SU-DHL-6 (cell line): ENCODE data around the gene OSBPL2.

Source experiments
- H2AFZ ChIP-seq: fragments of 200-600 bp; sonication (generic); 2 replicates; pipeline ENCODE4 v1.6.1; 2014; ENCODE audit warnings: low read depth, mild to moderate bottlenecking, moderate library complexity, mixed read lengths, antibody characterized with exemption, low read length; ENCODE audit not compliant: severe bottlenecking
- H3F3A ChIP-seq: fragments of 200-600 bp; shearing (Covaris generic); 2 replicates; pipeline ENCODE4 v1.6.0; 2016; ENCODE audit warnings: antibody characterized with exemption, mild to moderate bottlenecking; ENCODE audit not compliant: insufficient read depth
- H3K27ac ChIP-seq: fragments of 200-600 bp; sonication (generic); 2 replicates; pipeline ENCODE4 v1.5.1; 2016; ENCODE audit warnings: low read depth, mild to moderate bottlenecking, low read length, moderate library complexity, mixed read lengths
- H3K27me3 ChIP-seq: fragments of 200-600 bp; sonication (generic), shearing (Covaris generic); 2 replicates; pipeline ENCODE4 v1.6.0; 2014; ENCODE audit warnings: mild to moderate bottlenecking, low read length
- H3K36me3 ChIP-seq: fragments of 200-600 bp; sonication (generic); 2 replicates; pipeline ENCODE4 v1.6.1; 2014; ENCODE audit warnings: mild to moderate bottlenecking, low read length, mixed read lengths
- H3K4me2 ChIP-seq: fragments of 300-600, 200-600 bp; shearing (Covaris generic), sonication (generic); 2 replicates; pipeline ENCODE4 v1.6.0; 2014; ENCODE audit warnings: low read length, low read depth, mild to moderate bottlenecking; ENCODE audit not compliant: poor library complexity, severe bottlenecking
- H3K4me3 ChIP-seq: fragments of 200-600 bp; sonication (generic); 2 replicates; pipeline ENCODE4 v1.5.1; 2014; ENCODE audit warnings: antibody characterized with exemption, low read length, mild to moderate bottlenecking, mixed read lengths; ENCODE audit not compliant: insufficient read depth, poor library complexity, severe bottlenecking
- H3K79me2 ChIP-seq: fragments of 200-600 bp; sonication (generic); 2 replicates; pipeline ENCODE4 v1.6.1; 2014; ENCODE audit warnings: mild to moderate bottlenecking, low read length, moderate library complexity; ENCODE audit not compliant: insufficient read depth
- H3K9ac ChIP-seq: fragments of 200-600 bp; sonication (generic); 2 replicates; pipeline ENCODE4 v1.7.0; 2014; ENCODE audit warnings: mild to moderate bottlenecking, low read length
- H3K9me2 ChIP-seq: fragments of 200-600 bp; sonication (generic); replicated peaks from 2 replicates; pipeline ENCODE4 v1.6.1; 2014; ENCODE audit warnings: low read length; ENCODE audit not compliant: insufficient read depth
- H3K9me3 ChIP-seq: fragments of 200-600 bp; sonication (generic); 2 replicates; pipeline ENCODE4 v1.6.1; 2014; ENCODE audit warnings: low read length, mixed read lengths; ENCODE audit not compliant: insufficient read depth
- H4K20me1 ChIP-seq: fragments of 200-600 bp; sonication (generic); 2 replicates; pipeline ENCODE4 v1.6.1; 2014; ENCODE audit warnings: low read depth, mild to moderate bottlenecking, antibody characterized with exemption, low read length, moderate library complexity, mixed read lengths
- CTCF ChIP-seq: fragments of 200-600 bp; sonication (generic); IDR thresholded peaks from one replicate; pipeline ENCODE4 v1.5.1; 2017; ENCODE audit warnings: antibody characterized with exemption, mild to moderate bottlenecking, low read length, moderate library complexity; ENCODE audit not compliant: insufficient read depth, poor library complexity, severe bottlenecking
- EZH2phosphoT487 ChIP-seq: fragments of 200-600 bp; sonication (generic), shearing (Covaris generic); conservative IDR thresholded peaks from 2 replicates; pipeline ENCODE4 v1.6.1; 2018; ENCODE audit warnings: mild to moderate bottlenecking, antibody characterized with exemption, low read length, moderate library complexity, mixed read lengths

Gene OSBPL2

GRCh38 chr20:62333820-62334595 is 95.7 kb downstream of the OSBPL2 start:
- H3K9ac ChIP-seq, result no peak overlapping the region
- no peak overlapping the region for H3K27ac ChIP-seq
- H4K20me1 ChIP-seq, result no peaks in the 10 kb centered on the region
- no peaks in the 10 kb centered on the region for H3K79me2 ChIP-seq
- H3K9me2 ChIP-seq, result no peaks in the 10 kb centered on the region
- H3K27me3 ChIP-seq, result no peaks in the 10 kb centered on the region
- H3K36me3 ChIP-seq, result no peaks in the 10 kb centered on the region
- no peak overlapping the region for H3K4me2 ChIP-seq
- no peak overlapping the region for H2AFZ ChIP-seq
- H3K9me3 ChIP-seq, result peaks cover 6% of the 10 kb centered on the region; the same call in 1 of the 2 replicates
- H3K4me3 ChIP-seq, result no peak overlapping the region
- peaks cover 10% of the 10 kb centered on the region; the same call in 1 of the 2 replicates for H3F3A ChIP-seq
- TF ChIP-seq EZH2phosphoT487 (no peak), CTCF (no peak)

DNA sequence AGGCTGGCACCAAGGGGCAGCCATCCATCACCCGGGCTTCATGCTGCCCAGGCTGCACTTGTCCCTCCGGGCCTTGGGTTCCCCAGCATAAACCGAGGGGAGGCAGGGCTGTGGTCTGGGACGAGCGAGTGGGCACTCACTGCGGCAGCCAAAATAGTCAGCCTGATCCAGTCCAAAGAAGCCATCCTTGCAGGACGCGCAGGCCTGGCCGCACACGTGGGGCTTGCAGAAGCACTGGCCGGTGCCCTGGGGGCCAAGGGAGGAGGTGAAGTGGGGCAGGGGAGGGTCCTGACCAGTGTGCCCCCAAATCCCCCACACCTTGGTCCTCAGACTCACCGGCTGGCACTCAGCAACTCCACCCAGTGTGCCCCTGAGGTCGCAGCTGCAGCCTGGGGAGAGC is 96.6 kb downstream of the OSBPL2 start:
- Histone ChIP-seq H3K79me2 (no peaks in the 10 kb centered on the region), H3K27me3 (no peaks in the 10 kb centered on the region), H3K9me2 (no peaks in the 10 kb centered on the region), H3K36me3 (no peaks in the 10 kb centered on the region), H3K4me3 (no peak overlapping the region), H2AFZ (no peak overlapping the region), H3K9me3 (peaks cover 6% of the 10 kb centered on the region; the same call in 1 of the 2 replicates), H4K20me1 (no peaks in the 10 kb centered on the region), H3K4me2 (no peak overlapping the region), H3K27ac (no peak overlapping the region), H3K9ac (no peak overlapping the region), H3F3A (peaks cover 16% of the 10 kb centered on the region)
- TF ChIP-seq CTCF, result no peak
- TF ChIP-seq EZH2phosphoT487, result no peak

DNA sequence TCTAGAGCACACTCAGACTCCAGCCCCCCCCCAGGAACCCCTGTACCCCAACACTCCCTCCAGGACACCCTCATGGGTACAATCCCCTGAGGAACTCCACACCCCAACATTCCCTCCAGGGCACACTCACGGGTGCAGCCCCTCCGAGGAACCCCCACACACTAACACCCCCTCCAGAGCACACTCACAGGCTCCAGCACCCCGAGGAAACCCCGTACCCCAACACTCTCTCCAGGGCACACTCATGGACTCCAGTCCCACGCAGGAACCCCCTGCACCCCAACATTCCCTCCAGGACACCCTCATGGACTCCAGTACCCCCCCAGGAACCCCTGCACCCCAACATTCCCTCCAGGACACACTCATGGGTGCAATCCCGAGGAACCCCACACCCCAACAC is 97.2 kb downstream of the OSBPL2 start:
- Histone ChIP-seq H3K4me3 (no peak overlapping the region), H3K27me3 (no peaks in the 10 kb centered on the region), H3K36me3 (no peaks in the 10 kb centered on the region), H4K20me1 (no peaks in the 10 kb centered on the region), H3K4me2 (no peak overlapping the region), H3K27ac (no peak overlapping the region), H3K9me3 (peaks cover 6% of the 10 kb centered on the region; the same call in 1 of the 2 replicates), H2AFZ (no peak overlapping the region), H3F3A (peaks cover 18% of the 10 kb centered on the region), H3K9me2 (no peaks in the 10 kb centered on the region), H3K79me2 (no peaks in the 10 kb centered on the region), H3K9ac (no peak overlapping the region)
- TF ChIP-seq CTCF, result no peak
- no peak for TF ChIP-seq EZH2phosphoT487
